ENCODE results near the gene KRTAP12-4. TPM values are rescaled to one million over a fixed set of nuclear protein-coding genes. Genes with fewer than 3 reads are reported as not detected.
"Not testable (repeated sequence)": the region's sequence is repeated elsewhere in the genome, so short reads cannot be mapped to it uniquely, and the experiment has no call there.

KRTAP12-4 gene
- total RNA-seq, 3 donors from 2014 or later (not counting 1 experiment from before 2014, with no cell fraction given): not detected

DNA sequence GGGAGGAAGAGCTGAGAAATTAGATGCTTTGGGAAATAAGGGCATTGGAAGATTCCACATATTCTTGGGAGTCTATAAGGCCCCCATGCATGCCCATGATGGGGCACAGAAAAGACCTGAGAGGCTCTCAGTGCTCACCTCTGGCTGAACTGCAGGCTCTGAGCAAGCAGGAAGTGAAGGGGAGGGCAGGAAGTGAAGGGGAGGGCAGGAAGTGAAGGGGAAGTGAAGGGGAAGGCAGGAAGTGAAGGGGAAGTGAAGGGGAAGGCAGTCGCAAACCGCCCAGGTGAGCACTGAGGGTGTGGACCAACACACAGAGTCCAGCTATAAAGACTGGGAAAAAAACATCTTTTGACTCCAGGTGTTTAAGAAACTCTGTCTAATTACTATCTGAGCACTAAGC, 24.0 kb downstream of the KRTAP12-4 start:
- Mint-ChIP-seq H3K27me3 (ENCODE audit: low read depth in 2 of 2) (peaks cover 3 to 10% of the 10 kb centered on the region in 2 donors), H3K4me3 (peak overlapping the region; percentile 51), H3K9me3 (peaks cover 9 to 22% of the 10 kb centered on the region in 2 donors), H3K36me3 (peaks cover 34% of the 10 kb centered on the region), H3K27ac (peak overlapping the region; percentile 79), H3K4me1 (peaks cover 36 to 46% of the 10 kb centered on the region in 2 donors)
- H3K27ac ChIP-seq (ENCODE audit: low read length): peak overlapping the region; percentile 26
- peaks cover 52% of the 10 kb centered on the region for H3K4me1 ChIP-seq (ENCODE audit: control insufficient read depth, insufficient read depth, low read length)
- H3K9me3 ChIP-seq (ENCODE audit: control insufficient read depth, insufficient read depth, low read length): peaks cover 22% of the 10 kb centered on the region
- peak in 1 of 2 donors; percentile 28 for DNase-seq
- intact Hi-C loops (cut with micrococcal nuclease): no loop called here
- no peak overlapping the region for H3K4me3 ChIP-seq (ENCODE audit: low read length)
- no peak for ATAC-seq
- H3K27me3 ChIP-seq (ENCODE audit: control insufficient read depth, insufficient read depth, low read length): no peaks in the 10 kb centered on the region
- no peaks in the 10 kb centered on the region for H3K36me3 ChIP-seq (ENCODE audit: control insufficient read depth, insufficient read depth, low read length)
- TF ChIP-seq, protein P1, sequence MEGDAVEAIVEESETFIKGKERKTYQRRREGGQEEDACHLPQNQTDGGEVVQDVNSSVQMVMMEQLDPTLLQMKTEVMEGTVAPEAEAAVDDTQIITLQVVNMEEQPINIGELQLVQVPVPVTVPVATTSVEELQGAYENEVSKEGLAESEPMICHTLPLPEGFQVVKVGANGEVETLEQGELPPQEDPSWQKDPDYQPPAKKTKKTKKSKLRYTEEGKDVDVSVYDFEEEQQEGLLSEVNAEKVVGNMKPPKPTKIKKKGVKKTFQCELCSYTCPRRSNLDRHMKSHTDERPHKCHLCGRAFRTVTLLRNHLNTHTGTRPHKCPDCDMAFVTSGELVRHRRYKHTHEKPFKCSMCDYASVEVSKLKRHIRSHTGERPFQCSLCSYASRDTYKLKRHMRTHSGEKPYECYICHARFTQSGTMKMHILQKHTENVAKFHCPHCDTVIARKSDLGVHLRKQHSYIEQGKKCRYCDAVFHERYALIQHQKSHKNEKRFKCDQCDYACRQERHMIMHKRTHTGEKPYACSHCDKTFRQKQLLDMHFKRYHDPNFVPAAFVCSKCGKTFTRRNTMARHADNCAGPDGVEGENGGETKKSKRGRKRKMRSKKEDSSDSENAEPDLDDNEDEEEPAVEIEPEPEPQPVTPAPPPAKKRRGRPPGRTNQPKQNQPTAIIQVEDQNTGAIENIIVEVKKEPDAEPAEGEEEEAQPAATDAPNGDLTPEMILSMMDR (IDR thresholded peaks at IDR 0.05): no peak
- 45% methylated on average over 2 of the region's 2 CpGs for WGBS (ENCODE audit: insufficient coverage)

DNA sequence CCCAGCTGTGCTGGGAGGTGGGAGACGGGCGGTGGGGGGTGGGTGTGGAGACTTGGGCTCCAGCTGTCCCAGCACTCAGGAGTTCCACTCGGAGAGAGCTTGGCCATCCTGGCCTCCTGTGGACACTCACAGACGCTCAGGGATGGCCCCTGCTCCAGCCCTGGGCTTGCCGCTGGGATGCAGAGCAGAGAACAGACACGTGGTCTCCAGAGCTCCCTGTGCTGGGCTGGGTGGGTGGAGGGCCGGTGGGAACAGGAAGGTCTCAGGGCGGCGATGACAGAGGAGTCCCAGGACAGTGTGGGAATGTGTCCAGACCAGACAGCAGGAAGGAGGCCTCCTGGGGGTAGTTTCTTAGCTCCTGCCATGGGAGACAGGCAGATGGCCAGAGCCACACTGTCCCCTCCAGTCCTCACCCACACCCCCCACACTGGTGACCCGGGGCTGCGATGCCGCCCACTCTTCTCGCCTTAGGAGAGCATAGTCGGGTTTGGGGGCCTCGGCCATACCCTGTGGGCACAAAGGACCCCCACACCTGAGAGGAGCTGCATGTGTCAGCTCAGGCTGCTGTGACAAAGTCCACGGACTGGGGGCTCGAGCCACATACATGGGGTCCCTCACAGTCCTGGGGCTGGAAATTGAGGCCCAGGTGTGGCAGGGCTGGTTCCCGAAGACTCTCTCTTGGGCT, 25.6 kb downstream of the KRTAP12-4 start:
- no peaks in the 10 kb centered on the region for H3K27me3 ChIP-seq (ENCODE audit: control insufficient read depth, insufficient read depth, low read length)
- Mint-ChIP-seq H3K9me3 (peaks cover 14 to 28% of the 10 kb centered on the region in 2 donors), H3K4me3 (no peak overlapping the region), H3K27me3 (ENCODE audit: low read depth in 2 of 2) (peaks cover 0 to 3% of the 10 kb centered on the region in 2 donors), H3K36me3 (peaks cover 44% of the 10 kb centered on the region), H3K27ac (peak overlapping the region; percentile 79), H3K4me1 (peaks cover 43 to 59% of the 10 kb centered on the region in 2 donors)
- ATAC-seq: no peak
- intact Hi-C loops (cut with micrococcal nuclease): loop anchor here (10.0 kb wide), 1 partner anchor 86 kb away; the partner anchor contains the start of gene TSPEAR
- 83% methylated on average over 18 of the region's 18 CpGs for WGBS (ENCODE audit: insufficient coverage)
- no peaks in the 10 kb centered on the region for H3K36me3 ChIP-seq (ENCODE audit: control insufficient read depth, insufficient read depth, low read length)
- H3K27ac ChIP-seq (ENCODE audit: low read length): peak overlapping the region; percentile 8
- DNase-seq: no peak
- peaks cover 56% of the 10 kb centered on the region for H3K4me1 ChIP-seq (ENCODE audit: control insufficient read depth, insufficient read depth, low read length)
- TF ChIP-seq, protein P1 (IDR thresholded peaks at IDR 0.05): no peak
- H3K4me3 ChIP-seq (ENCODE audit: low read length): no peak overlapping the region
- H3K9me3 ChIP-seq (ENCODE audit: control insufficient read depth, insufficient read depth, low read length): peaks cover 22% of the 10 kb centered on the region

DNA sequence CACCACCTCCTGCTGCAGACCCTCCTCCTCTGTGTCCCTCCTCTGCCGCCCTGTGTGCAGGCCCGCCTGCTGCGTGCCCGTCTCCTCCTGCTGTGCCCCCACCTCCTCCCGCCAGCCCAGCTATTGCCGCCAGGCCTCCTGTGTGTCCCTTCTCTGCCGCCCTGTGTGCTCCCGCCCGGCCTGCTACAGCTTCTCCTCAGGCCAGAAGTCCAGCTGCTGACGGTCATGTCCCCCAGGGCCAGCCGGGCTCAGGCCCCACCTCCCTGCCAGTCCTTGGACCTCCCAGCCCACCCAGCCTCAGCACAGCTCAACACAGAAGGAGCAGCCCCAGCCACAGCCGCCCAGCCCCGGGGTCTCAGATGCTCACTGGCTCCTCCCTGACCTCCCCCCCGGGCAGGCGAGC, 26.6 kb downstream of the KRTAP12-4 start:
- WGBS (ENCODE audit: insufficient coverage): 63% methylated on average over 12 of the region's 15 CpGs
- H3K27ac ChIP-seq (ENCODE audit: low read length); H3K27me3 Mint-ChIP-seq (ENCODE audit: low read depth in 2 of 2); H3K36me3 ChIP-seq (ENCODE audit: control insufficient read depth, insufficient read depth, low read length); DNase-seq; H3K27me3 ChIP-seq (ENCODE audit: control insufficient read depth, insufficient read depth, low read length); ATAC-seq; H3K4me3 ChIP-seq (ENCODE audit: low read length): not testable (repeated sequence)
- Histone ChIP-seq H3K9me3 (ENCODE audit: control insufficient read depth, insufficient read depth, low read length) (peaks cover 25% of the 10 kb centered on the region), H3K4me1 (ENCODE audit: control insufficient read depth, insufficient read depth, low read length) (peaks cover 56% of the 10 kb centered on the region)
- Mint-ChIP-seq H3K36me3 (peaks cover 45% of the 10 kb centered on the region), H3K4me1 (peaks cover 43 to 59% of the 10 kb centered on the region in 2 donors), H3K4me3 (peak overlapping the region; percentile 29), H3K27ac (peak overlapping the region in 1 of 2 donors; percentile 41), H3K9me3 (peaks cover 16 to 33% of the 10 kb centered on the region in 2 donors)
- intact Hi-C loops (cut with micrococcal nuclease): loop anchor here (2.0 to 10.0 kb wide), 2 partner anchors 31 to 87 kb away; partner anchors contain the start of gene TSPEAR

DNA sequence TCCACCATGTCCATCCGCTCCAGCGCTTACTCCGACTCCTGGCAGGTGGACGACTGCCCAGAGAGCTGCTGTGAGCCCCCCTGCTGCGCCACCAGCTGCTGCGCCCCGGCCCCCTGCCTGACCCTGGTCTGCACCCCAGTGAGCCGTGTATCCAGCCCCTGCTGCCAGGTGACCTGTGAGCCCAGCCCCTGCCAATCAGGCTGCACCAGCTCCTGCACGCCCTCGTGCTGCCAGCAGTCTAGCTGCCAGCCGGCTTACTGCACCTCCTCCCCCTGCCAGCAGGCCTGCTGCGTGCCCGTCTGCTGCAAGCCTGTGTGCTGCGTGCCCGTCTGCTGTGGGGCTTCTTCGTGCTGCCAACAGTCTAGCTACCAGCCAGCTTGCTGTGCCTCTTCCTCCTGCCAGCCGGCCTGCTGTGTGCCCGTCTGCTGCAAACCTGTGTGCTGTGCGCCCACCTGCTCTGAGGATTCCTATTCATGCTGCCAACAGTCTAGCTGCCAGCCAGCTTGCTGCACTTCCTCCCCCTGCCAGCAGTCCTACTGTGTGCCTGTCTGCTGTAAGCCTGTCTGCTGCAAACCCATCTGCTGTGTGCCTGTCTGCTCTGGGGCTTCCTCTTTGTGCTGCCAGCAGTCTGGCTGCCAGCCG, 27.2 kb downstream of the KRTAP12-4 start:
- Histone ChIP-seq H3K4me1 (ENCODE audit: control insufficient read depth, insufficient read depth, low read length) (peaks cover 56% of the 10 kb centered on the region), H3K9me3 (ENCODE audit: control insufficient read depth, insufficient read depth, low read length) (peaks cover 26% of the 10 kb centered on the region)
- H3K4me3 ChIP-seq (ENCODE audit: low read length); ATAC-seq; H3K36me3 ChIP-seq (ENCODE audit: control insufficient read depth, insufficient read depth, low read length); H3K27me3 Mint-ChIP-seq (ENCODE audit: low read depth in 2 of 2); H3K4me3 Mint-ChIP-seq; DNase-seq; H3K27me3 ChIP-seq (ENCODE audit: control insufficient read depth, insufficient read depth, low read length); H3K27ac ChIP-seq (ENCODE audit: low read length): not testable (repeated sequence)
- Mint-ChIP-seq H3K27ac (peak overlapping the region in 1 of 2 donors; percentile 41), H3K9me3 (peaks cover 17 to 31% of the 10 kb centered on the region in 2 donors), H3K36me3 (peaks cover 42% of the 10 kb centered on the region), H3K4me1 (peaks cover 43 to 59% of the 10 kb centered on the region in 2 donors)
- intact Hi-C loops (cut with micrococcal nuclease): loop anchor here (2.0 to 10.0 kb wide), 2 partner anchors 31 to 87 kb away; partner anchors contain the start of gene TSPEAR
- whole genome bisulfite sequencing (ENCODE audit: insufficient coverage): 90% methylated on average over 18 of the region's 20 CpGs
